ENCODE measurements around the gene PIGZ. TPM values are rescaled to one million over a fixed set of nuclear protein-coding genes. Genes with fewer than 3 reads are reported as not detected.

Gene PIGZ
- total RNA-seq, 1 donor from 2014 or later, result 0.96 TPM

- Histone ChIP-seq H3K27me3 (no peaks in the 10 kb centered on the region), H3K36me3 (no peaks in the 10 kb centered on the region), H3K9me3 (no peaks in the 10 kb centered on the region), H3K4me3 (peak overlapping the region; percentile 75 to 77), H3K27ac (peak overlapping the region; percentile 90 to 93), H3K4me1 (peaks cover 0 to 8% of the 10 kb centered on the region in 2 donors)
- peak in 1 of 2 donors; percentile 82 for DNase-seq (ENCODE audit: low spot score in 2 of 2)
- intact Hi-C loops (cut with DNase I), result loop anchor here (2.0 kb wide), 2 partner anchors 26 to 184 kb away; partner anchors contain the start of gene MELTF
- TF ChIP-seq CTCF (IDR thresholded peaks at IDR 0.05), result peak; percentile 55 to 86 (median 70)
Measured at GRCh38 chr3:197002701-197003454, 34.2 kb upstream of the PIGZ start.

- no peak for TF ChIP-seq CTCF (IDR thresholded peaks at IDR 0.05)
- no peak for DNase-seq (ENCODE audit: low spot score in 2 of 2)
- intact Hi-C loops (cut with DNase I), result loop anchor here (2.0 kb wide), 2 partner anchors 27 to 185 kb away; partner anchors contain the start of gene MELTF
- no peaks in the 10 kb centered on the region for H3K36me3 ChIP-seq
- peak overlapping the region; percentile 90 to 93 for H3K27ac ChIP-seq
- H3K27me3 ChIP-seq, result no peaks in the 10 kb centered on the region
- no peaks in the 10 kb centered on the region for H3K9me3 ChIP-seq
- H3K4me1 ChIP-seq, result peaks cover 0 to 8% of the 10 kb centered on the region in 2 donors
- H3K4me3 ChIP-seq, result peak overlapping the region; percentile 75 to 77
Measured at GRCh38 chr3:197001972-197002700, 33.5 kb upstream of the PIGZ start.

GRCh38 chr3:197001106-197001971, 32.7 kb upstream of the PIGZ start:
- DNase-seq (ENCODE audit: low spot score in 2 of 2), result no peak
- intact Hi-C loops (cut with DNase I), result no loop called here
- no peaks in the 10 kb centered on the region for H3K27me3 ChIP-seq
- peak overlapping the region; percentile 90 to 93 for H3K27ac ChIP-seq
- H3K9me3 ChIP-seq, result no peaks in the 10 kb centered on the region
- H3K4me1 ChIP-seq, result peaks cover 0 to 8% of the 10 kb centered on the region in 2 donors
- TF ChIP-seq CTCF (IDR thresholded peaks at IDR 0.05), result no peak
- H3K36me3 ChIP-seq, result no peaks in the 10 kb centered on the region
- no peak overlapping the region for H3K4me3 ChIP-seq

GRCh38 chr3:197000211-197000610, 31.6 kb upstream of the PIGZ start:
- Histone ChIP-seq H3K4me3 (no peak overlapping the region), H3K9me3 (no peaks in the 10 kb centered on the region), H3K36me3 (no peaks in the 10 kb centered on the region), H3K27ac (no peak overlapping the region), H3K4me1 (peaks cover 0 to 8% of the 10 kb centered on the region in 2 donors), H3K27me3 (no peaks in the 10 kb centered on the region)
- no peak for TF ChIP-seq CTCF (IDR thresholded peaks at IDR 0.05)
- DNase-seq (ENCODE audit: low spot score in 2 of 2), result no peak
- intact Hi-C loops (cut with DNase I), result no loop called here

- Histone ChIP-seq H3K27ac (no peak overlapping the region), H3K36me3 (no peaks in the 10 kb centered on the region), H3K27me3 (no peaks in the 10 kb centered on the region), H3K9me3 (no peaks in the 10 kb centered on the region), H3K4me3 (no peak overlapping the region), H3K4me1 (peaks cover 0 to 8% of the 10 kb centered on the region in 2 donors)
- TF ChIP-seq CTCF (IDR thresholded peaks at IDR 0.05), result no peak
- no peak for DNase-seq (ENCODE audit: low spot score in 2 of 2)
- intact Hi-C loops (cut with DNase I), result no loop called here
Measured at GRCh38 chr3:196998966-196999760, 30.5 kb upstream of the PIGZ start.

All from ascending aorta (tissue), 2 donors.